Endothelial cell of umbilical vein (primary cell): ENCODE results near the gene DTD1. TPM values are rescaled to one million over a fixed set of nuclear protein-coding genes. Genes with fewer than 3 reads are reported as not detected.

Experiments used
- BruUV-seq: library from RNA; stranded (reverse); fragments of 400-500 nt; replicated peaks from 2 replicates; lab custom pipeline; 2021; lab: Mats Ljungman, UMichigan
- CTCF ChIA-PET: fragments of 300-600, 350-600 bp; sonication (Branson Sonifier 250); formaldehyde crosslinking; loops from one replicate; lab custom pipeline; 2021; ENCODE audit warnings: antibody characterized with exemption, inconsistent platforms; lab: Charles Lee
- POLR2A ChIA-PET: fragments of 300-600, 350-600 bp; sonication (Branson Sonifier 250); formaldehyde crosslinking; loops from one replicate; lab custom pipeline; 2021; ENCODE audit warnings: antibody characterized with exemption, inconsistent platforms; lab: Charles Lee
- DNase-seq: peaks from one replicate; pipeline ENCODE4 v3.0.0-alpha.2; 2011; ENCODE audit warnings: low read depth, low spot score
- FAIRE-seq: peaks from 2 replicates; lab custom pipeline; 2011; peaks lifted over from hg19 to GRCh38; lab: Jason Lieb, UNC
- H2AFZ ChIP-seq: 2 replicates; pipeline ENCODE4 v1.6.0; 2012; ENCODE audit warnings: low read depth, low read length, control low read depth, inconsistent platforms
- H3K27ac ChIP-seq: 2 replicates; pipeline ENCODE4 v1.5.1; 2011; ENCODE audit warnings: low read depth, mild to moderate bottlenecking, control low read depth, low read length, moderate library complexity; ENCODE audit not compliant: insufficient read depth
- H3K27me3 ChIP-seq, 2 experiments: 2 replicates each; pipeline versions ENCODE4 v1.6.0 to v1.6.1; 2011; ENCODE audit warnings: low read length in 2 of 2, mixed read lengths in 1 of 2; ENCODE audit not compliant: control insufficient read depth in 2 of 2, insufficient read depth in 2 of 2
- H3K36me3 ChIP-seq, 2 experiments: 2 replicates in 1 of 2; 3 replicates in 1 of 2; pipeline ENCODE4 v1.5.1; 2011; ENCODE audit warnings: low read length in 2 of 2, mild to moderate bottlenecking in 1 of 2, moderate library complexity in 1 of 2; ENCODE audit not compliant: control insufficient read depth in 2 of 2, insufficient read depth in 2 of 2; ENCODE audit errors: extremely low read depth in 1 of 2
- H3K4me1 ChIP-seq: 3 replicates; pipeline ENCODE4 v1.5.1; 2011; ENCODE audit warnings: mild to moderate bottlenecking, low read length; ENCODE audit not compliant: control insufficient read depth, insufficient read depth; ENCODE audit errors: extremely low read depth
- H3K4me2 ChIP-seq: 2 replicates; pipeline ENCODE4 v1.6.1; 2011; ENCODE audit warnings: low read length, control low read depth, mixed read lengths; ENCODE audit not compliant: insufficient read depth
- H3K4me3 ChIP-seq, 3 experiments: fragments of 200-600 bp in 1 of 3; sonication (generic), shearing (Covaris generic) in 1 of 3; replicated peaks in 1 of 3; 2 replicates each; pipeline ENCODE4 v1.5.1; 2011 to 2016; ENCODE audit warnings: control low read depth in 3 of 3, low read length in 3 of 3, mild to moderate bottlenecking in 2 of 3, inconsistent platforms in 1 of 3, low read depth in 1 of 3, moderate library complexity in 1 of 3; ENCODE audit not compliant: insufficient read depth in 1 of 3
- H3K79me2 ChIP-seq: 2 replicates; pipeline ENCODE4 v1.6.0; 2012; ENCODE audit warnings: low read length, inconsistent platforms; ENCODE audit not compliant: control insufficient read depth, insufficient read depth
- H3K9ac ChIP-seq: replicated peaks from 2 replicates; pipeline ENCODE3; 2011; ENCODE audit warnings: low read length, control low read depth; ENCODE audit not compliant: insufficient read depth; ENCODE audit errors: extremely low read depth
- H3K9me1 ChIP-seq: replicated peaks from 3 replicates; pipeline ENCODE4 v1.6.0; 2011; ENCODE audit warnings: mild to moderate bottlenecking, low read length; ENCODE audit not compliant: control insufficient read depth, insufficient read depth; ENCODE audit errors: extremely low read depth
- H3K9me3 ChIP-seq: replicated peaks from 2 replicates; pipeline ENCODE4 v1.5.1; 2012; ENCODE audit warnings: low read length, inconsistent platforms; ENCODE audit not compliant: control insufficient read depth, insufficient read depth
- H4K20me1 ChIP-seq: replicated peaks from 2 replicates; pipeline ENCODE3; 2011; ENCODE audit warnings: mild to moderate bottlenecking, low read length; ENCODE audit not compliant: control insufficient read depth, insufficient read depth; ENCODE audit errors: extremely low read depth
- CTCF ChIP-seq, 2 donors: IDR thresholded peaks; 1 replicate in 1 of 2; 2 replicates in 1 of 2; pipeline ENCODE4 v1.5.1; 2011; ENCODE audit warnings: low read length in 2 of 2, mild to moderate bottlenecking in 2 of 2, moderate library complexity in 2 of 2, control low read depth in 1 of 2, inconsistent platforms in 1 of 2, low read depth in 1 of 2; ENCODE audit not compliant: insufficient read depth in 1 of 2; ENCODE audit errors: extremely low read depth in 1 of 2
- EZH2 ChIP-seq: IDR thresholded peaks from 2 replicates; pipeline ENCODE4 v1.6.1; 2012; ENCODE audit warnings: borderline replicate concordance, low read depth, mild to moderate bottlenecking, moderate library complexity, low read length, inconsistent platforms; ENCODE audit not compliant: severe bottlenecking
- FOS ChIP-seq: IDR thresholded peaks from 2 replicates; pipeline ENCODE4 v1.6.1; 2011; ENCODE audit warnings: mild to moderate bottlenecking, low read length, moderate library complexity, borderline replicate concordance; ENCODE audit not compliant: insufficient read depth
- MAX ChIP-seq: IDR thresholded peaks from 2 replicates; pipeline ENCODE4 v1.6.1; 2011; ENCODE audit not compliant: insufficient read depth, insufficient read length
- POLR2A ChIP-seq: IDR thresholded peaks from 2 replicates; pipeline ENCODE4 v1.6.1; 2012; ENCODE audit warnings: low read depth, mild to moderate bottlenecking, control low read depth, low read length
- POLR2AphosphoS5 ChIP-seq: IDR thresholded peaks from 2 replicates; pipeline ENCODE4 v1.6.1; 2012; ENCODE audit warnings: low read depth, mild to moderate bottlenecking, control low read depth, low read length, moderate library complexity; ENCODE audit not compliant: insufficient read depth
- dilution Hi-C: fragments of 300-500 bp; cut with MboI; formaldehyde crosslinking; loops from one replicate; pipeline ENCODE4 v1.15.0; 2019; ENCODE audit warnings: low sequenced_read_pairs; ENCODE audit not compliant: extremely low pct_ligation_motif_present
- intact Hi-C: fragments of 100-400 bp; cut with micrococcal nuclease; formaldehyde crosslinking; loops from one replicate; pipeline ENCODE4 v1.10.0; 2022
- polyA plus RNA-seq, 4 experiments: library from polyadenylated mRNA; depleted of rRNA in 3 of 4; stranded (reverse) in 3 of 4; unstranded in 1 of 4; fragments of >200 nt; gene quantifications; 2 replicates each; pipeline versions ENCODE4 v1.2.1 to v1.2.3, GENCODE V29; 2011 to 2012; ENCODE audit warnings: missing spikeins in 1 of 4
- total RNA-seq: library from RNA; stranded (reverse); gene quantifications from 2 replicates; pipeline ENCODE4 v1.2.3, GENCODE V29; 2021

Gene DTD1
- total and polyA plus RNA-seq, 2 donors (not counting 3 experiments of a cell fraction or from before 2014, with no cell fraction given) = 48.2 to 50.8 TPM

DNA sequence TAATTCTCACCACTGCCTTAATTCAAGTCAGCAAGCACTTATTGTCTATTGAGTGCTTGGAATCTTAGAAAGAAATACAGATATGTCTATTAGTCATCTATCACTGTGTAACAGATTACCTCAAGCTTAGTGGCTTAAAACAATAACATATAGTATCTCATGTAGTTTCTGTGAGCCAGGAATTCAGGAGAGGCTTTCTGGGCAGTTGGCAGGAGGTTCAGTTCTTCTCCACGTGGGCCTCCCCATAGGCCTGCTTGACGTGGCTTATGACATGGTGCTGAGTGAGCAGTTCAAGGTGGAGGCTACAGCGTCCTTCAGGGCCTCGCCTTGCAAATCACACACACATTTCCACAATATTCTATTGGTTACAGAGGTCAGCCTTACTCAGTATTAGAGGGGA lies 69.7 kb downstream of the DTD1 start:
- Histone ChIP-seq H3K9me3 (no peaks in the 10 kb centered on the region), H4K20me1 (no peaks in the 10 kb centered on the region), H3K9me1 (no peaks in the 10 kb centered on the region), H2AFZ (no peak overlapping the region), H3K79me2 (no peaks in the 10 kb centered on the region), H3K4me1 (no peaks in the 10 kb centered on the region), H3K4me3 (no peak overlapping the region), H3K27me3 (no peaks in the 10 kb centered on the region), H3K9ac (no peak overlapping the region), H3K27ac (no peak overlapping the region), H3K36me3 (no peaks in the 10 kb centered on the region), H3K4me2 (no peak overlapping the region)
- BruUV-seq = no TSS peak
- ChIA-PET POLR2A (no interaction called here), CTCF (no interaction called here)
- dilution Hi-C loops (no loop called here), intact Hi-C loops (no loop called here)
- TF ChIP-seq MAX = no peak
- no peak for TF ChIP-seq EZH2
- TF ChIP-seq POLR2AphosphoS5 = no peak
- no peak for TF ChIP-seq POLR2A
- no peak for TF ChIP-seq FOS
- no peak for TF ChIP-seq CTCF (IDR thresholded peaks at IDR 0.05; ENCODE audit: extremely low read depth in 1 of 2, insufficient read depth in 1 of 2, low read depth in 1 of 2, low read length in 2 of 2)
- FAIRE-seq (no peak), DNase-seq (no peak)
